Transverse colon (tissue), 4 donors: Measurements from ENCODE around the gene LPIN1.

ENCODE experiments used
- POLR2AphosphoS5 ChIP-seq, 3 donors: sonication (generic); formaldehyde crosslinking; IDR thresholded peaks; one replicate each; pipeline ENCODE4 v1.6.1; 2016; ENCODE audit warnings: antibody characterized with exemption in 3 of 3
- TF ChIP-seq, protein P1 (sequence below), 5 experiments: fragments of 200-600 bp in 3 of 5; fragments of 450-650 bp in 2 of 5; sonication (generic) in 3 of 5; IDR thresholded peaks; 1 replicate in 2 of 5; 2 replicates in 3 of 5; pipeline ENCODE4 v1.5.1; 2016 to 2017; ENCODE audit warnings: antibody characterized with exemption in 5 of 5, inconsistent platforms in 3 of 5, mild to moderate bottlenecking in 2 of 5, moderate library complexity in 1 of 5

DNA sequence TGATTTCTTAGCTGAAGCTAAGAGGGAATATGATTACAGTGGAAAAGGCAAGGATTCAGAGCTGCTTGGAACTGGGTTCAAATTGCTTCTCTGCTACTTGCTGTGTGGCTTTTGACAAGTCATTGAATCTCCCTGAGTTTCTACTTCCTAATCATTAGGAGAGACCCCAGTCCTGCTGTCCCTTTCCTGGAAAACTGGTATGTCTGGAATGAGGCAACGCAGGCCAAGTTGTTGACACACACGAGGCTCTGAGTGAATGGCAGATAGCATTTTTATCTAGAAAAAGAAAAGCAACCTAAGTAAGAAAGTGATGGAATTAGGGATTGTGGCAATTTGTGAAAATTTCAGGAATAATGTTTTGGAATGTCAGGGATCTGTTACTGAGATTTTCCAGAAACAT lies 123.6 kb downstream of the LPIN1 start:
- TF ChIP-seq POLR2AphosphoS5 (IDR thresholded peaks at IDR 0.05) = no peak
- TF ChIP-seq, protein P1, sequence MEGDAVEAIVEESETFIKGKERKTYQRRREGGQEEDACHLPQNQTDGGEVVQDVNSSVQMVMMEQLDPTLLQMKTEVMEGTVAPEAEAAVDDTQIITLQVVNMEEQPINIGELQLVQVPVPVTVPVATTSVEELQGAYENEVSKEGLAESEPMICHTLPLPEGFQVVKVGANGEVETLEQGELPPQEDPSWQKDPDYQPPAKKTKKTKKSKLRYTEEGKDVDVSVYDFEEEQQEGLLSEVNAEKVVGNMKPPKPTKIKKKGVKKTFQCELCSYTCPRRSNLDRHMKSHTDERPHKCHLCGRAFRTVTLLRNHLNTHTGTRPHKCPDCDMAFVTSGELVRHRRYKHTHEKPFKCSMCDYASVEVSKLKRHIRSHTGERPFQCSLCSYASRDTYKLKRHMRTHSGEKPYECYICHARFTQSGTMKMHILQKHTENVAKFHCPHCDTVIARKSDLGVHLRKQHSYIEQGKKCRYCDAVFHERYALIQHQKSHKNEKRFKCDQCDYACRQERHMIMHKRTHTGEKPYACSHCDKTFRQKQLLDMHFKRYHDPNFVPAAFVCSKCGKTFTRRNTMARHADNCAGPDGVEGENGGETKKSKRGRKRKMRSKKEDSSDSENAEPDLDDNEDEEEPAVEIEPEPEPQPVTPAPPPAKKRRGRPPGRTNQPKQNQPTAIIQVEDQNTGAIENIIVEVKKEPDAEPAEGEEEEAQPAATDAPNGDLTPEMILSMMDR (IDR thresholded peaks at IDR 0.05) = no peak
